HEK293 (cell line): ENCODE measurements around the gene PIGBOS1.
A peak's percentile ranks its signal among the peaks of the same experiment; 100 is the strongest.
"Not testable (repeated sequence)": the region's sequence is repeated elsewhere in the genome, so short reads cannot be mapped to it uniquely, and the experiment has no call there.

Experiments used
- CTCF ChIA-PET: fragments of 350-600 bp; formaldehyde crosslinking; extraction: SDS; loops from one replicate; lab custom pipeline; 2021; ENCODE audit warnings: antibody characterized with exemption; lab: Yijun Ruan, JAX
- POLR2A ChIA-PET: fragments of 300-600 bp; formaldehyde crosslinking; extraction: SDS; loops from one replicate; lab custom pipeline; 2020; ENCODE audit warnings: antibody characterized with exemption, inconsistent platforms; lab: Yijun Ruan, JAX
- H3K27ac ChIP-seq: fragments of 200-500 bp; sonication (Bioruptor generic); 2 replicates; pipeline ENCODE4 v1.5.1; 2014; ENCODE audit warnings: low read depth, low read length, control low read depth, inconsistent platforms; ENCODE audit errors: extremely low read depth
- H3K36me3 ChIP-seq, 2 experiments: fragments of 200-500 bp in 1 of 2; sonication (Bioruptor generic) in 1 of 2; 1 replicate in 1 of 2; 2 replicates in 1 of 2; pipeline ENCODE4 v1.5.1; 2014 to 2017; ENCODE audit warnings: inconsistent platforms in 2 of 2, low read length in 2 of 2; ENCODE audit not compliant: control insufficient read depth in 2 of 2, insufficient read depth in 1 of 2
- H3K4me1 ChIP-seq: fragments of 200-500 bp; sonication (Bioruptor generic); 2 replicates; pipeline ENCODE4 v1.5.1; 2014; ENCODE audit warnings: mild to moderate bottlenecking, low read length, inconsistent platforms; ENCODE audit not compliant: control insufficient read depth, insufficient read depth
- H3K4me3 ChIP-seq: 2 replicates; pipeline ENCODE4 v1.5.1; 2011; ENCODE audit warnings: low read depth, mild to moderate bottlenecking, control low read depth, low read length, moderate library complexity
- H3K9me3 ChIP-seq: fragments of 200-500 bp; sonication (Bioruptor generic); 2 replicates; pipeline ENCODE4 v1.5.1; 2014; ENCODE audit warnings: low read depth, low read length, inconsistent platforms; ENCODE audit not compliant: control insufficient read depth, insufficient read depth
- GLIS2 ChIP-seq: fragments of 450-650 bp; formaldehyde crosslinking; IDR thresholded peaks from 2 replicates; pipeline ENCODE4 v1.5.1; 2016; ENCODE audit warnings: missing biosample characterization, missing genetic modification characterization
- REPIN1 ChIP-seq: fragments of 450-650 bp; formaldehyde crosslinking; IDR thresholded peaks from 2 replicates; pipeline ENCODE4 v1.5.1; 2017; ENCODE audit warnings: missing biosample characterization, missing genetic modification characterization, low read depth
- SCRT1 ChIP-seq: fragments of 450-650 bp; formaldehyde crosslinking; IDR thresholded peaks from 2 replicates; pipeline ENCODE4 v1.5.1; 2016; ENCODE audit warnings: missing biosample characterization, missing genetic modification characterization, borderline replicate concordance
- SP2 ChIP-seq: fragments of 450-650 bp; formaldehyde crosslinking; IDR thresholded peaks from 2 replicates; pipeline ENCODE4 v1.5.1; 2016; ENCODE audit warnings: missing biosample characterization, missing genetic modification characterization
- SP7 ChIP-seq: fragments of 450-650 bp; formaldehyde crosslinking; IDR thresholded peaks from 2 replicates; pipeline ENCODE4 v1.5.1; 2016; ENCODE audit warnings: missing biosample characterization, missing genetic modification characterization
- ZBTB21 ChIP-seq: fragments of 450-650 bp; formaldehyde crosslinking; IDR thresholded peaks from 2 replicates; pipeline ENCODE4 v1.5.1; 2017; ENCODE audit warnings: missing biosample characterization, missing genetic modification characterization
- ZBTB49 ChIP-seq: fragments of 450-650 bp; formaldehyde crosslinking; IDR thresholded peaks from 2 replicates; pipeline ENCODE4 v1.5.1; 2016; ENCODE audit warnings: missing biosample characterization, missing genetic modification characterization, low read depth
- ZFP41 ChIP-seq: fragments of 450-650 bp; formaldehyde crosslinking; IDR thresholded peaks from 2 replicates; pipeline ENCODE4 v1.5.1; 2016; ENCODE audit warnings: missing biosample characterization, missing genetic modification characterization, borderline replicate concordance
- ZNF184 ChIP-seq: fragments of 450-650 bp; IDR thresholded peaks from 2 replicates; pipeline ENCODE4 v1.5.1; 2018; ENCODE audit warnings: missing biosample characterization, mild to moderate bottlenecking, missing genetic modification characterization
- ZNF266 ChIP-seq: fragments of 450-650 bp; formaldehyde crosslinking; IDR thresholded peaks from 2 replicates; pipeline ENCODE4 v1.5.1; 2016; ENCODE audit warnings: missing biosample characterization, missing genetic modification characterization, low read depth
- ZNF302 ChIP-seq: fragments of 450-650 bp; formaldehyde crosslinking; IDR thresholded peaks from 2 replicates; pipeline ENCODE4 v1.5.1; 2016; ENCODE audit warnings: missing biosample characterization, missing genetic modification characterization, low read depth
- ZNF341 ChIP-seq: fragments of 450-650 bp; formaldehyde crosslinking; IDR thresholded peaks from 2 replicates; pipeline ENCODE4; 2016; ENCODE audit warnings: low read depth, missing biosample characterization, missing genetic modification characterization
- ZNF394 ChIP-seq: fragments of 450-650 bp; formaldehyde crosslinking; IDR thresholded peaks from 2 replicates; pipeline ENCODE4 v1.5.1; 2016; ENCODE audit warnings: missing biosample characterization, missing genetic modification characterization, mild to moderate bottlenecking, moderate library complexity, borderline replicate concordance
- ZNF398 ChIP-seq: fragments of 450-650 bp; formaldehyde crosslinking; IDR thresholded peaks from 2 replicates; pipeline ENCODE4 v1.5.1; 2017; ENCODE audit warnings: missing biosample characterization, missing genetic modification characterization
- ZNF426 ChIP-seq: fragments of 450-650 bp; formaldehyde crosslinking; IDR thresholded peaks from 2 replicates; pipeline ENCODE4 v1.5.1; 2017; ENCODE audit warnings: missing biosample characterization, missing genetic modification characterization, mild to moderate bottlenecking, inconsistent platforms, moderate library complexity
- ZNF48 ChIP-seq: fragments of 450-650 bp; formaldehyde crosslinking; IDR thresholded peaks from 2 replicates; pipeline ENCODE4 v1.5.1; 2016; ENCODE audit warnings: missing biosample characterization, missing genetic modification characterization
- ZNF521 ChIP-seq: fragments of 450-650 bp; formaldehyde crosslinking; IDR thresholded peaks from 2 replicates; pipeline ENCODE4 v1.5.1; 2017; ENCODE audit warnings: missing biosample characterization, mild to moderate bottlenecking, missing genetic modification characterization
- ZNF664 ChIP-seq: fragments of 450-650 bp; formaldehyde crosslinking; IDR thresholded peaks from 2 replicates; pipeline ENCODE4 v1.5.1; 2016; ENCODE audit warnings: missing biosample characterization, missing genetic modification characterization
- ZNF747 ChIP-seq: fragments of 450-650 bp; formaldehyde crosslinking; IDR thresholded peaks from 2 replicates; pipeline ENCODE4 v1.5.1; 2016; ENCODE audit warnings: missing biosample characterization, missing genetic modification characterization
- ZNF837 ChIP-seq: fragments of 450-650 bp; formaldehyde crosslinking; IDR thresholded peaks from 2 replicates; pipeline ENCODE4 v1.5.1; 2016; ENCODE audit warnings: missing biosample characterization, missing genetic modification characterization

PIGBOS1 gene

GRCh38 chr15:55319537-55320237 lies 764 bp upstream of the PIGBOS1 start:
- H3K4me3 ChIP-seq: peak overlapping the region; percentile 71
- TF ChIP-seq ZNF664 (tag by site-specific recombination): peak; percentile 89
- no peak for TF ChIP-seq SCRT1
- ChIA-PET CTCF (interaction anchor here (0.6 to 1.0 kb wide), 3 partner anchors 116 to 120 kb away, joined by 3 to 5 read pairs (median 5); no protein-coding TSS in a partner anchor), POLR2A (interaction anchor here (1.0 to 2.4 kb wide), 3 partner anchors 23 to 123 kb away, joined by 3 to 12 read pairs (median 8); partner anchors contain the start of genes CCPG1, PIERCE2 and RSL24D1)
- H3K27ac ChIP-seq: no peak overlapping the region; the same call in 1 of the 2 replicates
- H3K36me3 ChIP-seq: no peaks in the 10 kb centered on the region
- H3K9me3 ChIP-seq: no peaks in the 10 kb centered on the region
- H3K4me1 ChIP-seq: no peaks in the 10 kb centered on the region

- H3K4me3 ChIP-seq, H3K27ac ChIP-seq, H3K36me3 ChIP-seq, H3K9me3 ChIP-seq, CTCF ChIA-PET, H3K4me1 ChIP-seq, POLR2A ChIA-PET: not testable (repeated sequence)
These were observed 16.1 kb downstream of the PIGBOS1 start for GRCh38 chr15:55302801-55303200.

- POLR2A ChIA-PET: no interaction called here
- Histone ChIP-seq H3K36me3 (no peaks in the 10 kb centered on the region), H3K27ac (no peak overlapping the region), H3K9me3 (no peaks in the 10 kb centered on the region)
- CTCF ChIA-PET: no interaction called here
- no peak for TF ChIP-seq ZNF426 (tag by site-specific recombination)
- no peak for TF ChIP-seq ZNF837 (tag by site-specific recombination)
- TF ChIP-seq ZFP41 (tag by site-specific recombination): no peak
- TF ChIP-seq ZNF341 (tag by site-specific recombination): no peak
- no peak for TF ChIP-seq ZBTB49 (tag by site-specific recombination)
- no peak for TF ChIP-seq ZBTB21 (tag by site-specific recombination)
- no peak for TF ChIP-seq ZNF48
- no peak for TF ChIP-seq REPIN1 (tag by site-specific recombination)
- no peak for TF ChIP-seq GLIS2 (tag by site-specific recombination)
- no peak for TF ChIP-seq SP2 (tag by site-specific recombination)
- TF ChIP-seq ZNF398: no peak
- no peak for TF ChIP-seq ZNF521 (tag by site-specific recombination)
- no peak for TF ChIP-seq ZNF747 (tag by site-specific recombination)
- TF ChIP-seq ZNF184 (tag by site-specific recombination): no peak
- TF ChIP-seq SP7: no peak
- no peak for TF ChIP-seq ZNF394 (tag by site-specific recombination)
- no peak for TF ChIP-seq ZNF266 (tag by site-specific recombination)
- TF ChIP-seq ZNF302 (tag by site-specific recombination): no peak
- TF ChIP-seq, all 188 proteins: peak for 0
- H3K4me3 ChIP-seq: no peak overlapping the region
- H3K4me1 ChIP-seq: no peaks in the 10 kb centered on the region
These were observed 21.6 kb downstream of the PIGBOS1 start for GRCh38 chr15:55297315-55297714.
